ENCODE results near the gene LSM6. TPM values are rescaled to one million over a fixed set of nuclear protein-coding genes. Genes with fewer than 3 reads are reported as not detected.

Gene LSM6
- total RNA-seq, 1 donor, result 17.0 TPM

GRCh38 chr4:146142768-146143167 lies 32.8 kb upstream of the LSM6 start:
- Histone ChIP-seq H3K9me3 (ENCODE audit: low read depth, low read length) (no peaks in the 10 kb centered on the region), H3K4me1 (ENCODE audit: insufficient read depth, low read length) (no peaks in the 10 kb centered on the region), H3K36me3 (ENCODE audit: insufficient read depth, low read length) (no peaks in the 10 kb centered on the region), H4K20me1 (ENCODE audit: insufficient read depth, low read length) (no peaks in the 10 kb centered on the region), H3K4me3 (ENCODE audit: insufficient read depth, low read length) (no peak overlapping the region), H3K79me2 (ENCODE audit: insufficient read depth, low read length) (no peaks in the 10 kb centered on the region), H2AFZ (ENCODE audit: low read length) (no peak overlapping the region), H3K27ac (ENCODE audit: low read depth, low read length) (no peak overlapping the region), H3K27me3 (ENCODE audit: insufficient read depth, low read length) (peaks cover 6% of the 10 kb centered on the region), H3K4me2 (ENCODE audit: insufficient read depth, low read length) (no peak overlapping the region)
- no peak for TF ChIP-seq CTCF (IDR thresholded peaks at IDR 0.05; ENCODE audit: extremely low read depth, low read depth, low read length)
- no peak for DNase-seq (ENCODE audit: insufficient read length, low spot score, missing footprints)

GRCh38 chr4:146143888-146144287 lies 31.6 kb upstream of the LSM6 start:
- peaks cover 6% of the 10 kb centered on the region for H3K27me3 ChIP-seq (ENCODE audit: insufficient read depth, low read length)
- no peak for TF ChIP-seq CTCF (IDR thresholded peaks at IDR 0.05; ENCODE audit: extremely low read depth, low read depth, low read length)
- H2AFZ ChIP-seq (ENCODE audit: low read length), result no peak overlapping the region
- no peak for DNase-seq (ENCODE audit: insufficient read length, low spot score, missing footprints)
- H3K9me3 ChIP-seq (ENCODE audit: low read depth, low read length), result no peaks in the 10 kb centered on the region
- H3K79me2 ChIP-seq (ENCODE audit: insufficient read depth, low read length), result no peaks in the 10 kb centered on the region
- H3K36me3 ChIP-seq (ENCODE audit: insufficient read depth, low read length), result no peaks in the 10 kb centered on the region
- no peak overlapping the region for H3K4me3 ChIP-seq (ENCODE audit: insufficient read depth, low read length)
- H3K4me2 ChIP-seq (ENCODE audit: insufficient read depth, low read length), result no peak overlapping the region
- H3K27ac ChIP-seq (ENCODE audit: low read depth, low read length), result no peak overlapping the region
- H3K4me1 ChIP-seq (ENCODE audit: insufficient read depth, low read length), result no peaks in the 10 kb centered on the region
- no peaks in the 10 kb centered on the region for H4K20me1 ChIP-seq (ENCODE audit: insufficient read depth, low read length)

GRCh38 chr4:146146918-146147317 lies 28.6 kb upstream of the LSM6 start:
- no peak for DNase-seq (ENCODE audit: insufficient read length, low spot score, missing footprints)
- no peak overlapping the region for H3K4me2 ChIP-seq (ENCODE audit: insufficient read depth, low read length)
- no peaks in the 10 kb centered on the region for H3K4me1 ChIP-seq (ENCODE audit: insufficient read depth, low read length)
- no peak for TF ChIP-seq CTCF (IDR thresholded peaks at IDR 0.05; ENCODE audit: extremely low read depth, low read depth, low read length)
- no peak overlapping the region for H2AFZ ChIP-seq (ENCODE audit: low read length)
- H3K4me3 ChIP-seq (ENCODE audit: insufficient read depth, low read length), result no peak overlapping the region
- no peak overlapping the region for H3K27ac ChIP-seq (ENCODE audit: low read depth, low read length)
- no peaks in the 10 kb centered on the region for H3K27me3 ChIP-seq (ENCODE audit: insufficient read depth, low read length)
- no peaks in the 10 kb centered on the region for H4K20me1 ChIP-seq (ENCODE audit: insufficient read depth, low read length)
- no peaks in the 10 kb centered on the region for H3K79me2 ChIP-seq (ENCODE audit: insufficient read depth, low read length)
- no peaks in the 10 kb centered on the region for H3K36me3 ChIP-seq (ENCODE audit: insufficient read depth, low read length)
- H3K9me3 ChIP-seq (ENCODE audit: low read depth, low read length), result no peaks in the 10 kb centered on the region

- H3K4me2 ChIP-seq (ENCODE audit: insufficient read depth, low read length), result no peak overlapping the region
These were observed 27.5 kb upstream of the LSM6 start for GRCh38 chr4:146148021-146148420.

More at GRCh38 chr4:146148021-146148420, 27.5 kb upstream of the LSM6 start:
- Histone ChIP-seq H2AFZ (ENCODE audit: low read length) (no peak overlapping the region), H3K27ac (ENCODE audit: low read depth, low read length) (no peak overlapping the region), H3K27me3 (ENCODE audit: insufficient read depth, low read length) (no peaks in the 10 kb centered on the region), H4K20me1 (ENCODE audit: insufficient read depth, low read length) (no peaks in the 10 kb centered on the region), H3K79me2 (ENCODE audit: insufficient read depth, low read length) (no peaks in the 10 kb centered on the region), H3K36me3 (ENCODE audit: insufficient read depth, low read length) (no peaks in the 10 kb centered on the region), H3K4me3 (ENCODE audit: insufficient read depth, low read length) (no peak overlapping the region), H3K9me3 (ENCODE audit: low read depth, low read length) (no peaks in the 10 kb centered on the region), H3K4me1 (ENCODE audit: insufficient read depth, low read length) (no peaks in the 10 kb centered on the region)
- no peak for DNase-seq (ENCODE audit: insufficient read length, low spot score, missing footprints)
- no peak for TF ChIP-seq CTCF (IDR thresholded peaks at IDR 0.05; ENCODE audit: extremely low read depth, low read depth, low read length)
